H1 (cell line): ENCODE data around the gene CRLF3. TPM values are rescaled to one million over a fixed set of nuclear protein-coding genes. Genes with fewer than 3 reads are reported as not detected.

Experiments used
- CTCF ChIA-PET: fragments of 300-600 bp; sonication (Branson Sonifier 250); formaldehyde crosslinking; loops from one replicate; lab custom pipeline; 2021; ENCODE audit not compliant: partially characterized antibody; lab: Charles Lee
- POLR2A ChIA-PET: fragments of 300-600 bp; sonication (Branson Sonifier 250); formaldehyde crosslinking; loops from one replicate; lab custom pipeline; 2021; ENCODE audit warnings: inconsistent platforms; ENCODE audit not compliant: partially characterized antibody; lab: Charles Lee
- DNase-seq, 2 experiments: peaks; one replicate each; pipeline versions ENCODE4 v3.0.0 to v3.0.0-alpha.2; 2010 to 2022; ENCODE audit warnings: low spot score in 2 of 2, low read depth in 1 of 2, mixed read lengths in 1 of 2
- FAIRE-seq: peaks from 2 replicates; lab custom pipeline; 2011; peaks lifted over from hg19 to GRCh38; lab: Jason Lieb, UNC
- H2AFZ ChIP-seq: 2 replicates; pipeline ENCODE4 v1.8.1; 2012; ENCODE audit warnings: low read length, inconsistent platforms
- H2AK5ac ChIP-seq: 2 replicates; pipeline ENCODE4 v1.6.1; 2013; ENCODE audit warnings: low read depth, low read length
- H2BK120ac ChIP-seq: replicated peaks from 2 replicates; pipeline ENCODE3; 2013; ENCODE audit warnings: low read depth, low read length, inconsistent platforms
- H2BK12ac ChIP-seq: 2 replicates; pipeline ENCODE4 v1.6.1; 2013; ENCODE audit warnings: low read depth, low read length
- H2BK15ac ChIP-seq: 2 replicates; pipeline ENCODE4 v1.6.1; 2013; ENCODE audit warnings: low read length
- H2BK20ac ChIP-seq: 2 replicates; pipeline ENCODE4 v1.6.1; 2013; ENCODE audit warnings: low read length
- H2BK5ac ChIP-seq: 2 replicates; pipeline ENCODE4 v1.6.1; 2013; ENCODE audit warnings: low read depth, low read length
- H3K14ac ChIP-seq: 2 replicates; pipeline ENCODE4 v1.6.1; 2013; ENCODE audit warnings: inconsistent platforms; ENCODE audit not compliant: insufficient read length
- H3K18ac ChIP-seq: 2 replicates; pipeline ENCODE4 v1.6.1; 2013; ENCODE audit warnings: low read length; ENCODE audit errors: extremely low read depth
- H3K23ac ChIP-seq: 2 replicates; pipeline ENCODE4 v1.6.1; 2013; ENCODE audit warnings: inconsistent platforms; ENCODE audit not compliant: insufficient read length
- H3K23me2 ChIP-seq: 2 replicates; pipeline ENCODE4 v1.6.1; 2013; ENCODE audit warnings: low read depth, low read length
- H3K27ac ChIP-seq: 2 replicates; pipeline ENCODE4 v1.6.1; 2011; ENCODE audit warnings: low read depth, low read length, inconsistent platforms
- H3K27me3 ChIP-seq, 4 experiments: replicated peaks in 1 of 4; 1 replicate in 1 of 4; 2 replicates in 3 of 4; pipeline versions ENCODE4 v1.6.1 to v1.8.1; 2011 to 2013; ENCODE audit warnings: low read length in 3 of 4, mild to moderate bottlenecking in 3 of 4, inconsistent platforms in 2 of 4, mixed read lengths in 2 of 4, moderate library complexity in 1 of 4; ENCODE audit not compliant: control insufficient read depth in 3 of 4, insufficient read depth in 3 of 4; ENCODE audit errors: extremely low read depth in 1 of 4
- H3K36me3 ChIP-seq, 4 experiments: 2 replicates each; pipeline versions ENCODE4 v1.6.1 to v1.8.1; 2011 to 2013; ENCODE audit warnings: mild to moderate bottlenecking in 4 of 4, low read length in 3 of 4, moderate library complexity in 2 of 4, control low read depth in 1 of 4, inconsistent platforms in 1 of 4; ENCODE audit not compliant: insufficient read depth in 4 of 4, control insufficient read depth in 2 of 4
- H3K4ac ChIP-seq: replicated peaks from 2 replicates; pipeline ENCODE3; 2013; ENCODE audit warnings: low read length, low read depth, mixed read lengths, inconsistent platforms; ENCODE audit not compliant: insufficient read length
- H3K4me1 ChIP-seq, 4 experiments: replicated peaks in 1 of 4; 1 replicate in 1 of 4; 2 replicates in 3 of 4; pipeline versions ENCODE4 v1.6.1 to v1.8.1; 2011 to 2013; ENCODE audit warnings: low read length in 3 of 4, inconsistent platforms in 2 of 4, mixed read lengths in 1 of 4; ENCODE audit not compliant: insufficient read depth in 4 of 4, control insufficient read depth in 3 of 4
- H3K4me2 ChIP-seq, 2 experiments: 2 replicates each; pipeline versions ENCODE4 v1.6.1 to v1.8.1; 2011 to 2013; ENCODE audit warnings: low read depth in 2 of 2, low read length in 2 of 2, control low read depth in 1 of 2, inconsistent platforms in 1 of 2, mild to moderate bottlenecking in 1 of 2; ENCODE audit not compliant: insufficient read depth in 1 of 2
- H3K4me3 ChIP-seq, 4 experiments: fragments of 200-600, 300-600 bp in 1 of 4; sonication (generic), shearing (Covaris generic), sonication (Bioruptor Twin) in 1 of 4; 2 replicates each; pipeline versions ENCODE4 v1.5.1 to v1.8.1; 2011 to 2016; ENCODE audit warnings: low read length in 4 of 4, low read depth in 3 of 4, control low read depth in 2 of 4, inconsistent platforms in 2 of 4, mild to moderate bottlenecking in 2 of 4, mixed read lengths in 1 of 4, moderate library complexity in 1 of 4; ENCODE audit not compliant: insufficient read depth in 2 of 4; ENCODE audit errors: extremely low read depth in 1 of 4
- H3K56ac ChIP-seq: replicated peaks from 2 replicates; pipeline ENCODE3; 2013; ENCODE audit warnings: low read depth, mild to moderate bottlenecking, mixed read lengths, low read length, inconsistent platforms; ENCODE audit not compliant: insufficient read length
- H3K79me1 ChIP-seq: 2 replicates; pipeline ENCODE4 v1.6.1; 2013; ENCODE audit warnings: low read depth, low read length, control low read depth
- H3K79me2 ChIP-seq, 2 experiments: 2 replicates each; pipeline versions ENCODE4 v1.6.1 to v1.8.1; 2012 to 2013; ENCODE audit warnings: low read length in 2 of 2, mild to moderate bottlenecking in 2 of 2, inconsistent platforms in 1 of 2; ENCODE audit not compliant: insufficient read depth in 2 of 2, control insufficient read depth in 1 of 2
- H3K9ac ChIP-seq, 4 experiments: replicated peaks in 1 of 4; 1 replicate in 1 of 4; 2 replicates in 3 of 4; pipeline versions ENCODE4 v1.6.1 to v1.8.1; 2011 to 2013; ENCODE audit warnings: low read depth in 3 of 4, low read length in 3 of 4, control low read depth in 2 of 4, mild to moderate bottlenecking in 2 of 4, moderate library complexity in 2 of 4, inconsistent platforms in 1 of 4; ENCODE audit errors: extremely low read depth in 1 of 4
- H3K9me3 ChIP-seq, 2 experiments: 2 replicates each; pipeline versions ENCODE4 v1.6.1 to v1.8.1; 2012 to 2013; ENCODE audit warnings: mild to moderate bottlenecking in 2 of 2, moderate library complexity in 2 of 2, control low read depth in 1 of 2, inconsistent platforms in 1 of 2, low read depth in 1 of 2, low read length in 1 of 2, mixed read lengths in 1 of 2; ENCODE audit not compliant: insufficient read depth in 2 of 2
- H4K20me1 ChIP-seq, 2 experiments: replicated peaks in 1 of 2; 2 replicates each; pipeline versions ENCODE3 to v1.8.1; 2011 to 2013; ENCODE audit warnings: inconsistent platforms in 2 of 2, low read length in 2 of 2, mild to moderate bottlenecking in 1 of 2; ENCODE audit not compliant: insufficient read depth in 2 of 2, control insufficient read depth in 1 of 2
- H4K5ac ChIP-seq: 2 replicates; pipeline ENCODE4 v1.6.1; 2013; ENCODE audit warnings: low read length, low read depth, mixed read lengths, inconsistent platforms; ENCODE audit not compliant: insufficient read length
- H4K8ac ChIP-seq: 2 replicates; pipeline ENCODE4 v1.8.0; 2013; ENCODE audit warnings: mild to moderate bottlenecking, moderate library complexity, low read length, inconsistent platforms; ENCODE audit not compliant: insufficient read depth; ENCODE audit errors: extremely low read depth
- H4K91ac ChIP-seq: replicated peaks from 2 replicates; pipeline ENCODE3; 2013; ENCODE audit warnings: low read length, mixed read lengths, inconsistent platforms; ENCODE audit not compliant: insufficient read length
- TBP ChIP-seq: IDR thresholded peaks from 2 replicates; pipeline ENCODE4 v1.6.1; 2011; ENCODE audit warnings: low read depth, low read length, improper control_type of control experiment
- WGBS, 2 experiments: shearing (Covaris generic) in 1 of 2; methylation state at CpG; one replicate each; pipeline versions ENCODE4 v1.1.6 to v1.1.7; 2013 to 2015; ENCODE audit warnings: low lambda C conversion rate in 2 of 2, mixed read lengths in 2 of 2, inconsistent platforms in 1 of 2, low coverage in 1 of 2, missing lambda C conversion rate in 1 of 2; ENCODE audit not compliant: insufficient replicate concordance in 2 of 2, insufficient coverage in 1 of 2, insufficient read length in 1 of 2; ENCODE audit errors: extremely low coverage in 1 of 2, missing lambda C conversion rate in 1 of 2; 5-methylcytosine and 5-hydroxymethylcytosine counted together
- polyA plus RNA-seq, 7 experiments: library from polyadenylated mRNA; depleted of rRNA in 3 of 7; stranded (reverse) in 5 of 7; unstranded in 2 of 7; fragments of >200 nt in 5 of 7; fragments of 200-250 nt in 2 of 7; gene quantifications; 1 replicate in 5 of 7; 2 replicates in 1 of 7; 4 replicates in 1 of 7; pipeline versions ENCODE4 v1.2.1 to v1.2.3, GENCODE V29; 2011 to 2013; ENCODE audit warnings: missing spikeins in 2 of 7, mixed read lengths in 2 of 7
- total RNA-seq: library from RNA; stranded (reverse); fragmentation: NEBNext Ultra II Directional; extraction: Animal tissue kit (Norgen Biotek cat#: 25700); gene quantifications from 2 replicates; pipeline ENCODE4 v1.2.1, GENCODE V29; 2021

CRLF3 gene
- total and polyA plus RNA-seq, 2 of the 8 experiments (the other 6 are each of a cell fraction or from before 2014, with no cell fraction given), result 12.7 to 22.7 TPM

DNA sequence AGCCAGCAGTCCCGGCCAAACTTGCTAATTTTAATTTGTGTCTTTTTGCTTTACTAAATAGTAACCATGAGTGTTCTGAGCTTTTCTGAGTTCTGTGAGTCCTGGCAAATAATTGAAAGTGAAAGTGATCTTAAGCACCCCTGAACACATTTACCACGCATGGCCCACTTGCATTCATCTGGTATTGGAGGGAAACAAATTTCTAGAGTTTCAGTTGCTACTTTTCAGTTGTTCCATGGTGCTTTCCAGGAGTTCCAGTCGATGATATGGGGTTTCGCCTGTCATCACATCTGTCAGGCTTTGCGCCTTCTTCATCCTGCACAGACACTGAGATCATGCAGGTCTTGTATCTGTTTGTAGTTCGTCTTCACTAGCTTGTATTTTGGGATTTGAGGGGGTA lies 44.1 kb downstream of the CRLF3 start:
- Histone ChIP-seq H2BK20ac (no peak overlapping the region), H3K4me3 (no peak overlapping the region), H3K27ac (no peak overlapping the region), H2AFZ (no peak overlapping the region), H3K4me2 (no peak overlapping the region), H4K91ac (no peak overlapping the region), H3K79me1 (no peaks in the 10 kb centered on the region), H4K5ac (no peak overlapping the region), H3K18ac (no peak overlapping the region), H4K8ac (no peak overlapping the region), H4K20me1 (peaks cover 0 to 2% of the 10 kb centered on the region in 2 experiments), H3K56ac (no peak overlapping the region), H3K23ac (no peak overlapping the region), H3K9me3 (no peaks in the 10 kb centered on the region), H3K79me2 (no peaks in the 10 kb centered on the region), H3K4ac (no peak overlapping the region), H3K14ac (no peak overlapping the region), H3K23me2 (no peaks in the 10 kb centered on the region), H2AK5ac (no peak overlapping the region), H3K4me1 (no peaks in the 10 kb centered on the region), H2BK15ac (no peak overlapping the region), H3K27me3 (no peaks in the 10 kb centered on the region), H2BK5ac (no peak overlapping the region), H3K9ac (no peak overlapping the region), H2BK120ac (no peak overlapping the region), H3K36me3 (peaks cover 0 to 38% (median 5%) of the 10 kb centered on the region in 4 experiments; a peak in 4 of 8 replicates), H2BK12ac (0 out of 2 replicates have a peak overlapping the region, but pooled peaks have one; percentile 3)
- FAIRE-seq, result no peak
- ChIA-PET POLR2A (interaction anchor here (1.1 to 2.8 kb wide), 2 partner anchors 9 to 18 kb away, joined by 3 to 13 read pairs; no protein-coding TSS in a partner anchor), CTCF (no interaction called here)
- no peak for DNase-seq
- WGBS, 2 experiments, result 92% methylated on average over 6 of the region's 6 CpGs; no CpG with 5 or more reads in 1 of the 2 experiments
- no peak for TF ChIP-seq TBP
